Epidermal melanocyte (primary cell): ENCODE measurements around the gene FAM136A.
"Not testable (repeated sequence)": the region's sequence is repeated elsewhere in the genome, so short reads cannot be mapped to it uniquely, and the experiment has no call there.

Experiments used
- DNase-seq: peaks from one replicate; pipeline ENCODE4 v3.0.0; 2011; ENCODE audit warnings: low spot score; ENCODE audit not compliant: insufficient read length

FAM136A gene

DNA sequence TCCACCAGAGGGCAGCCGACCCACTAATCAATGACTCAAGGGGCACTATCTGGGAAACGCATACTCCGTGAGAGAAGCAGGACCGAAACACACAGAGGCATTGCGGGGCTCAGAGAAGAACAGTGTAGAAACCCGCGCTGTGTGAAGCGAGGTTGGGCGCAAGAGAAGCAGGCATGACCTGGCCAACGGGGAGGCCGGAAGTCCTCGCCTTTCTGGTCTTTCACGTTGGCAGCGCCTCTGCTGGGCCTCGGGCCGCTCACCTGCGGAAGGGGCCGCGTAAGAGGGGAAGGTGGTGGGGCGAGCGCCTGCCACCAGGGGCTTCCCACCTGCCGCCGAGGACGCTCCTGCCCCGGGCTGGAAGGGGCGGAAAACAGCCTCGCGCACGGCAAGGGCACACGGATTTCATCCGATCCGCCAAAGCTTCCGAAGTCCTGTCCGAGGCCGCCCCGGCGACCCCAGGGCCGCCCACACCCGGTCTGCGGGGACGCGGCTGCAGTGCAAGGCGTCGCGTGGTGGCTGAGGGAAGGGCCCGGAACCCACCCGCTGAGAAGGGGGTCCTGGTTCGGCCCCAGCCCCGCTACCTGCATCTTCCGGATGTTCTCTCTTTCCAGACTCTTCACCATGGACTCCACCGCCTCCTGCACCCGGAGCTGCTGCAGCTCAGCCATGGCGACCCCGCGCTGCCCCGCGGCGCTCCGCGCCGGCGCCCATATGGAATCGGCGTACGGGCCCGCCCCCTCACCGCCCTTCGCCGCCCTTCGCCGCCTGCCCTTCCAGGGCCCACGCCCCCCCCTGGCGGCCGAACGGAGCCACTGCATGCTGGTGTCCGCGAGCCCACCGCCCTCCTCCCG, at the start of gene FAM136A:
Gene FAM136A, minus strand, starts transcription at position 724 of the 851 bp plus-strand sequence. Its CDS starts 56 bp downstream, at position 668.
- DNase-seq: peak; percentile 65

DNA sequence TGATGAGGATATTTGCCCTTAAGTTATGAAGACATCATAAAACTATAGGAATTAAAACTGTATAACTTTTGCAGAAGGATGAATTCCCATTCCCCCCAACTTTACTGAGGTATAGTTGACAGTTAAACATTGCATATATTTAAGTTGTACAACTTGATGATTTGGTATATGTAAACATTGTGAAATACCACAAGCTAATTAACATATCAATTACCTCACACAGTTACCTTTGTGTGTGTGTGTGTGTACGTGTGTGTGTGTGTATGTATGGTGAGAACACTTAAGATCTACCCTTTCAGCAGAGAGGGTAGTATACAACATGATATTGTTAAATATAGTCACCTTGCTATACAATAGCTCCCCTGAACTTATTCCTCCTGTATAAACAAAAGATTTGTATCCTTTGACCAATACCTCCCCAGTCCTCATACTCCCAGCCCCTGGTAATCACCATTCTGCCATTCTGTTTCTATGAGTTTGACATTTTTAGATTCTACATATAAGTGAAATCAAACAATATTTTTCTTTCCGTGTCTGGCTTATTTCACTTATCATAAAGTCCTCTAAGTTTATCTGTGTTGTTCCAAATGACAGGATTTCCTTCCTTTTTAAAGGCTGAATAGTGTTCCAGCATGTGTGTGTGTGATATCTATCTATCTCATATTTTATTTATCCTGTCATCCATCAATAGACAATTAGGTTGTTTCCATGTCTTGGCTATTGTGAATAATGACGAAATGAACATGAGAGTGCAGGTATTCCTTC, 48.2 kb upstream of the FAM136A start:
- DNase-seq: no peak

DNA sequence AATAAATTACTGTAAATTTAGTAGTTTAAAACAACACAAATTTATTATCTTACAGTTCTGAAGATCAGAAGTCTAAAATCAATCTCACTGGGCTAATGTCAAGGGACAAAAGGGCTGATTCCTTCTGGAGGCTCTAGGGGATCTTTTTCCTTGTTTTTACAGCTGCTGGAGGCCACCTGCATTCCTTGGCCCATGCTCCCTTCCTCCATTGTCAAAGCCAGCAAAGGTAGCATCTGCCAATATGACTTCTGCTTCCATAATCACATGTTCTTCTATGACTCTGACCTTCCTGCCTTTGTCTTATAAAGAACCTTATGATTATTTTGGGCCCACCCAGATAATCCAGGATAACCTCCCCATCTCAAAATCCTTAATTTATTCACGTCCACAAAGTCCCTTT, 46.0 kb upstream of the FAM136A start:
- DNase-seq: no peak

DNA sequence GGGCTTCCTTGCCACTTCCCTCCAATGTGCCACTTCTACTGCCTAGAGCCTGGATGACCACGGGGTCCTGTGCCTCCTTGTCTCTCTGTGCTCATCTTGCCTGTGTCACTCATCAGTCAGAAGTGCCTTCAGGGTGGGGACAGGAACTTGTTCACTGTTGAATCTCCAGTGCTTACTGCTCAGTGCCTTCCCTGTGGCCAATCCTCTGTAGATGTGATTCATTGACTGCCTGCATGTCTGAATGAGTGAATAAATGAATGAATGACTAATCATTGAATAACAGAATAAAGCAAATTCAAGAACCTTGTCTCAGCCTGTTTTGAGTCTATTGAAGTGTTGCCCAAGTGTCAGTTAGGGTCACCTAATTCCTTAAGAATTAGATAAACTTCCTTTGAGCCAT, 42.3 kb upstream of the FAM136A start:
- no peak for DNase-seq

DNA sequence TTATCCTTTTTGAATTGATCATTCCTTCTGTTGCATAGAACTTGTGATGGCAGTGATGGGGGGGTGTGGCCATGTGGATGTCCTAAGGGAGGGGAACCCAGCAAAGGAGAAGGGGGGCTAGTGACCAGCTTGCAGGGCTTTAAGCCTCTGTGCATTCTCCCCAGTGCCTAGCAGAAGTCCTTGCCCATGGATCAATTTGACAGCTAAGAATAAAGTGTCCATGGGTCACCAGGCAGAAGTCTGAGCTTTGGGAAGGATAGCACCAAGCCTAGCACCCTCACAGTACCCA, 39.6 kb upstream of the FAM136A start:
- DNase-seq: no peak

DNA sequence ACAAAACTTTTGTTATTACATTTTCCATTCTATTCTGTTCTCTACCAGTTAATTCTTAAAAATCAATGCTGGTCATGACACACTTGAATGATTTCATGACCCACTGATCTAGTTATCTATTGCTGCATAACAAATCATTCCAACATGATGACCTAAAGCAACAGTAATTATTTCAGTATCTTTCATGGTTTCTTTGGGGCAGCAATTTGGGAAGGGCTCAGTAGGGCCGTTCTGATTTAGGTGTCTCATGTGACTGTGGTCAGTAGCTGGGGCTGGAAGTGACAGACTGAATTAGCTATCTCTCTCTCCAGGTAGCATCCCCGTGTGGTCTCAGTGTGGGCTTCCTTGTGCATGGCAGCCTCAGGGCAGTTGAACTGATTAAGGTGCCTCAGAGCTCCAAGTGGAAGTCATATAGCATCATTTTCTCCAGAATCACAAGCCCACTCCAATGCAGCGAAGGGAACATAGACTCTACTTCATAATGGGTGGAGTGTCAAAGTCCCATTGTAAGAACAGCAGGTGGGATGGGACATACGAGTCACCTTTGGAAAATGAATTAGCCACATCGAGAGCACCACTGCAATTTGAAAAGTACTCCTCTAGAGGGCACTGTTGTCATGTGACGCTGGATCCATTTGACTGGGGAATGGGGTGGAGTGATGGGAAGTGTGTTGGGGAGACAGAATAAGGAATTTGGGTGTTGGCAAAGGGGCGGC, 39.1 kb upstream of the FAM136A start:
- peak; percentile 62 for DNase-seq

DNA sequence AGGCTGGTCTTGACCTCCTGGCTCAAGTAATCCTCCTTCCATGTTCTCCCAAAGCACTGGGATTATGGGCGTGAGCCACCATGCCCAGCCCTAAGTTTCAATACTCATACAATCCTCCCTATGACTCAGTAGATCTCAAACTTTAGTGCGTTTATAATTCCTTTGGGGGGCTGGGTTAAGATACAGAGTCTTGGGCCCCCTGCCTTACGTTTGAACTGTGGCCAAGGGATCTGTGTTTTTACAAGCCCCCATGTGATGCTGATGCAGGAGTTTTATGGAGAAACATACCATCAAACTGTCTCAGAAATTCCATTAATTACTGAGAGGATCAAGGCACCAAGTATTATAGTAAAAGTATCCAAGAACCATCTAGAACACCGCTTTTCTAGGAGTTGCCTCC, 38.2 kb upstream of the FAM136A start:
- no peak for DNase-seq

DNA sequence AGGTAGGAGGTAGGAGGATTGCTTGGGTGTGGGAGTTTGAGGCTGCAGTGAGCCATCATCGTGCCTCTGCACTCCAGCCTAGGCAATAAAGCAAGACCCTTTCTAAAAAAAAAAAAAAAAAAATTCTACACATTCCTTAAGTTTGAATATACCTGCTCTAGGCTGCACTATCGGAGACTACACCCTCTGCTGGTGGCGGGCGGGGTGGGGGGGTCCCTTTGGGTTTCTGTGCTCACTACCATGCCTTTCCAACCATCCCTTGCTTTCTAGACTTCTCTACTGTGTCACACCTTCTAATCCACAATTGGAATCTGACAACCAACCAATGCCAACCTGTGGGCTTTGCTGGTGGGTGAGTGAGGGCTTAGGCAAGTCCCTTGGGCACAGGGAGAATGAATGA, 34.7 kb upstream of the FAM136A start:
- no peak for DNase-seq

DNA sequence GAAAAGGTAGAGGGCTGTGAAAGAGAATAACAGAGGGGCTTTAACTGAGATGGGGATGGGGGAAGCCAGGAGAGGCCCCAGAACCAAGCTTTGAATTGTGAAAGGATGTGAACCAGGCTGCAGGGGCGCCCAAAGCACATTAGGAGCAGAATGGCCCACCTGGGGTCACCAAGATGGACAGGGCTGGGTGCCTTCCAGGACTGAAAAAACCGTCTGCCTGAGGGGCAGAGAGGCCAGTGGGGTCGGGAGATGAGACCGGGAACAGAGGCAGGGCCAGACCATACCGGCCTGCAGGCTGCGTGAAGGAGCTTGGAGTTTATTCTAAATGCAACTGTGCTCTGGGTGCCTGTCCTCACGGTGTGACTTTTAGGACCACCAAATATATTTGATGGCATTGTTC, 29.1 kb upstream of the FAM136A start:
- no peak for DNase-seq

DNA sequence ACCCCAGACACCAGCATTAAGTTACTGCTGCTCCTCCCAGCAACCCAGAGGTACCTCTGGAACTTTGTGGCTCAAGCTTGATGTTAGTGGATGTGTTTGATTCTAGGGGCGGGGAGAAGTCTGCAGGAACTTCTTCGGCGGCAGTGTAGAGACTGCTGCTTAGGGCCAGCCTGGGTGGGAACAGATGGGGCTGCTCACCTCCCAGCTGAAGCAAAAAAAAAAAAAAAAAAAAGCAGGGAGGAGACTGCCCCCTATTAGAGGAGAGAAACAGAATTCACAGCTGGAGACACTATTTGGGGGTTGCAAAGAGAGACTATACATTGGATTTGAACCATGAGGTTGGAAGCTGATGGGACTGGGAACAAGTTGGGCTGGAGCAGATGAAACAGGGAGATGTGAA, 28.6 kb upstream of the FAM136A start:
- DNase-seq: no peak

DNA sequence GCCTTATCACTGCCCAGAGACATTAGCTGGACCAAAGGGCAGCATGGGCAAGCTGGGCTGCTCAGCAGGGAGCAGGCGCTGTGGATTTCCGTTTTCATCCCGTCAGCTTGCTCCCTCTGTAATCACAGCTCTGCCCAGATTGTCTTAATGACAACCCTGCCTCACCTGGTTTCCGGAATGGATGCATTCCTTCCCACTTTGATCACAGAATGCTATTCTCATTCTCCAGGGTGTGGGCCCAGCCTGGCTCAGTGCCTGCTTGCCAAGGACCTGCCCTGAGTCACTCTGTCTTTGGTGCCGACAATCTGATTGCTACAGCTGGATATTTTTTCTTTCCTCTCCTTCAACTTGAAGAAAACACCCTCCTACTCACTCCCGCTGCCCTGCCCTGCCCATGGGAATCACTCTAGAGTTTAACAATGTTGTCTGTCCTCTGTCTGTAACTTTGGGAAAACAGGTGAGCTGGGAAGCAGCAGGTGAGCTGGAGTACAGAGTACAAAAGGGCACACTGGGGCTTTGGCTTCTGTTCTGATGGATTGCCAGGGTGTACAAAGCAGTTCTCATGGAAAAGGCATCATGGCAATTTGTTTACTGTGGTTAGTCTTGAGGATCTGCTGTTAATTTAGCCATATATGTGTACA, 27.2 kb upstream of the FAM136A start:
- no peak for DNase-seq

DNA sequence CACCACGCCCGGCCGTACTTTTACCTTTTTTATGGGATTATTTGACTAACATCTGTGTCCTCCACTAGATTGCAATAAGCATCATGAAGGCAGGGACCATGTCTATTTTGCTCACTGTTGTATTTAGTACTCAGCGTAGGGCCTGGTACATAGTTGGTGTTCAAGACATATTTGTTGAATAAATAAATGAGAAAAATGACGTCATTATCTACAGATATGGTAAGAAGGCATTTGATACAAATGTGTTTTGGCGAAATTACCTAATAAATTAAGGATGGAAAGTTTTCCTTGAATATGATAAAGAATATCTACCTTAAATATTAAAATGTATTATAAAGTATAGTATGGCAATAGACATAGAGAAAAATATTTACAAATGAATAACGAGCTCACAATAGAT, 24.0 kb upstream of the FAM136A start:
- no peak for DNase-seq

DNA sequence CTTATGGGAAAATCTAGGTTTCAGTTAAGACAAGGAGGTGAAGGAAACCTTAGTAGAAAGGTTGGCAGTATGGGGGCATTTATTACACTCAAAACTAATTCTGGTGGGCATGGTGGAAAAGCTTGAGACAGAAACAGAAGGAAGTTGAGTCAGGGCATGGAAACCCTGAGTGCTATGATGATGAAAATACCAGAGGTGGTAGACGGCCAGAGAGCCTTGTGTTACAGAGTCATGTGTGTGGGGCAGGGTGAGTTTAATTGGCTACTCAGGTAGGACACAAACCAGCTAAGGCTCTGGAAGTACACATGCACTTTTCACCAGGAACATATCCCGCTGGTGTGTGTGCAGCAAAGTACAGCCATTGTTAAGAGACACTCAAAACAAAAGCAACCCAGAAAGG, 20.7 kb upstream of the FAM136A start:
- DNase-seq: no peak

DNA sequence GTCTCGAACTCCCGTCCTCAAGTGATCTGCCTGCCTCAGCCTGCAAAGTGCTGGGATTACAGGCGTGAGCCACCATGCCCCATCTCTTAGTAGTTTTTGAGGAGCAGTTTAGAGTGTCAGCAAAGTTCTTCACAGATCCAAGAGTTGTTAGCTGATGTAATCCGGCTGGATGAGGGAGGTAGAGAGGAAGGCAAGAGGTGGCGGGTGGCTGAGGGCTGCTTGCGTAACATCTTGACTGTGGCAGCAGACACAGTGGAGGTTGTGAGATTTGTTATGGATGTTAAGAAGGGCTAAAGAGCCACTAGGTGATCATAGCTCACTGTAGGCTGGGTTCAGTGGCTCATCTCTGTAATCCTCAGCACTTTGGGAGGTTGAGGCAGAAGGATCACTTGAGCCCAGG, 19.5 kb upstream of the FAM136A start:
- DNase-seq: no peak

DNA sequence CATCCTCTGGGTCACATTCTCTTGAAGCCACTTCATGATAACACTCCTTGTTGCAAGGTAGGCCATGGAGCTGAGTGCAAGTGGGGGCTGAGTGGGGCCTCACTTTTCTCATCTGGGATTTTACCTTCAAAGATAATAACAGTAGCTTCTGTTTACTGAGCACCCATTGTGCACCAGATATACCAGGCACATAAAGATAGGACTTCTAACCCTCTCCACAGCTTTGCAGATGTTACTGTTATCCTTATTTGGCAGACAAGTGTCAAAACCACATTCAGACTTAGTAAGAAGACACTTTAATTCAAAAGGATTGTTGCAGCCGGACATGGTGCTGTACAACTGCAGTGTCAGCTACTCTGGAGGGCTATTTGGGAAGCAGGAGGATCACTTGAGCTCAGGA, 12.8 kb upstream of the FAM136A start:
- no peak for DNase-seq

DNA sequence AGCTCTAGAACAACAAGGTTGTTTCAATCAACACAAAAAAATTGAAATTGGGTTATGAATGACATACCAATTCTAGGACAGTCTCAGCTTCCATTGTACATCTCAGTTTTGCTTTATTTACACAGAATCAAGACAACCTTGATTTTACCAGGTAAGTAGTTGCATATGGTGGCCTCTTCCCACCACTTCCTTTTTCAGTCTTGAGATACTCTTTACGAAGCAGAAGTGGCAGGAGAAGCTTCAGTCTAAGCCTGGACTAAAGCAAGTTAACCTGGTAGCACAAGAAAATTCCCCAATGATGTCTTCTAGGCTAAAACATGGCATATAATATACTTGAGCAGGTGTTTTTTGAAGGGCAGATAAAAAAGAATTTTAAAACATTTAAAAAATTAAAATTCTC, 10.7 kb upstream of the FAM136A start:
- DNase-seq: no peak

DNA sequence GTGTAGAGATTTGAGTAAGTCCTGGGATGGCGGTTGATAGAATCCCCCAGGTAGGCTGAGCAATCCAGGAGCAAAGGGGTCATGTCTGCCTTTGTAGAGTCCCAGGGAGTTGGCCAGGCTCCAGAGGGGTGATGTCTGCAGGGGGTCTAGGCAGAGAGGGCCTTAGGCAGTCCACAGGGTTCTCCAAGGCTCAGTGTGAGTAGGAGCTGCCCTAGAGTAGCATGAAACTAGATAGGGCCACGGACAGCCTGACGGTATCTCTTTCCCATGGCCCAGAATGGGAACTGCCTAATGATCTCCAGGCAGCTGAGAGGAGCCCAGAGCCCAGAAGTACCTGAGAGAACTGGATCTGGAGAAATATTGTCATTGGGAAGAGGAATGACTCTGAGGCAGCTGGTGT, 9.0 kb upstream of the FAM136A start:
- no peak for DNase-seq

DNA sequence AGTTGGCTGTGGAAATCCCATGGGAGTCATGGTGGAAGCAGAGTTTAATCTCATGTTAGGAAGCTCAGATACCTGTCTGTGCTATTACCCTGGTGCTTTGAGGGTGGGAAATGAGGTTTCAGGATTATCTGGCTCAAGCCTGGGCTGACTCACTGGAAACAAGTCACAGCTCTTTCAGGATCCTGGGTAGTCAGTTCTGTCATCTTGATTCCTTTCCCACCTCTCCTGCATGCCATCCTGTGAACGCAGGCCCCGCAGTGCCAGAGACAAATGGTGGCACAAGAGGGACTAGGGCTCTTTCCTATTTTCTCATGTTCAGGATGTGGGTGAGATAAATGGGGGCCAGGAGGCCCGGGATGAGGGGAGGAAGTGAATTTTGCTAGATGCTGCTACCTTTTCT, 3.7 kb upstream of the FAM136A start:
- no peak for DNase-seq

DNA sequence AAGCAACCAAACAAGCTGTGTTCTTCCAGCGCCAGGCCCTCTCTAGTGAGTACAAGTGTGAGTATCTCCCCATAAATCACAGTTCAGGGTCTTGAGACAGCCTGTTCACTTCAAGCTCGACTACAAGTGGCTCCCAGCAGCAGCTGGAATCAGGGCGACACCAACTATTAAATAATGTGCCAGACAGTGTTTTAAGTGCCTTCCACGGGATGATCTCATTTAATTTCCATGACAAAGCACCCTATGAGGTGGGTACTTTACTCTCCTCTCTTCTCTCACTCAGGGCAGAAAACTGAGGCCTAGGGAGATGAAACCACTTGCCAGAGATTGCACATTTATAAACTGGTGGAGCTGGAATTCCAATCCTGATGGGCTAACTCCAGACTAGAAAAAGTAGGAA, 2.6 kb upstream of the FAM136A start:
- no peak for DNase-seq

DNA sequence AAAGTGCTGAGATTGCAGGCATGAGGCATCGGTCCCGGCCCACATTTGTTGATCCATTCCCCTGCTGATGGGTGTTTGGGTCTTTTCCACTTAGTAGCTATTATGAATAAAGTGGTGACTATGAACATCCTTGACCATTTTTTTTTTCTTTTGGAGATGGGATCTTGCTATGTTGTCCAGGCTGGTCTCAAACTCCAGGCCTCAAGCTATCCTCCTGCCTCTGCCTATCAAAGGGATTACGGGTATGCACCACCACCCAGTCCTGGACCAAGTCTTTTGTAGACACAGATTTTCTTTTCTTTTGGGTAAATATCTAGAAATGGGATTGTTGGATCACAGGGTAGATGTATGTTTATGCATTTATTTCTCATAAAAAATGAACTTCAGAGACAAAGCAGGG, 1.3 kb upstream of the FAM136A start:
- no peak for DNase-seq

DNA sequence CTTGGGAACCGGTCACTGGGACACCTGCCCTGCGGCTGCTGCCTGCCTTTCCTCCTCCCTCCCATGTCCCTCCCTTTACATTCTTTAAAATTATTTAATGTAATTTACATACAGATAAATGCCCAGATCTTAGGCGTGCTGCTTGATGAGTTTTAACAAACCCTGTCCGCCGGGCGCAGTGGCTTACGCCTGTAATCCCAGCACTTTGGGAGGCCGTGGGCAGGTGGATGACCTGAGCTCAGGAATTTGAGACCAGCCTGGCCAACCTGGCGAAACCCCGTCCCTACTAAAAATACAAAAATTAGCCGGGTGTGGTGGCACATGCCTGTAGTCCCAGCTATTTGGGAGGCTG, 304 bp upstream of the FAM136A start:
- DNase-seq: not testable (repeated sequence)

DNA sequence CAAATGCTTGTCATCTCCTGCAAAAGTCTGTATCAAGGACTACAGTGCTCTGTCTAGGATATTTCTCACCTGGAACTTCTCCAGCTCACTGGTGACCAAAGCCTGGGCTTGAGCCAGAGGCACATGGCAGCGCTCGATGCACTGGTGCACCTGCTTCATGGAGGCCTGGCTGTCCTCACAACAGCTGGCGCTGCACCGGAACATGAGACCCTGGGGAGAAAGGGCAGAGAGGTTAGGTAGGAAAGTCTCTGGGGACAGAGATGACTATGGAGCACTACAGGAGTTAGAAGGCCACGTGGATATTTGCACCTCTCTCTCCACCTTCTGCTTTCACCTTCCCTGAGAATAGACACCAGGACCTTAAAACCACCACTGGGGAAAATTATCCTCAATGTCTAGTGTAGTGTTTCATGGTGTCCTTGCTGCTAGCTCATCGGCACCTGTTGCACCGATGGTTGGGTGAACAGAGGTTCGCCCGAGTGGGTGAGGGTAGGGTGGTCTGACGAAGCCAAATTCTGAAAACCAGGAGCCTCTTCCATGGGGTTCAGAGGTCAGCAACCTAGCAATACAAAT, 1.0 kb downstream of the FAM136A start:
- DNase-seq: no peak
